K562 (cell line): Measurements from ENCODE around the gene PGM2.

Experiments
- ETV6 ChIP-seq, 3 experiments: fragments of 150-350 bp in 1 of 3; sonication (generic) in 1 of 3; formaldehyde crosslinking in 1 of 3; IDR thresholded peaks; 2 replicates each; pipeline versions ENCODE4 v1.6.1 to v1.8.0; 2014 to 2022; ENCODE audit warnings: borderline replicate concordance in 2 of 3, low read depth in 2 of 3, antibody characterized with exemption in 1 of 3, low read length in 1 of 3, mild to moderate bottlenecking in 1 of 3, missing genetic modification reagents in 1 of 3
- MYC ChIP-seq, 2 experiments: fragments of 250-450 bp in 1 of 2; sonication (Bioruptor Pico) in 1 of 2; IDR thresholded peaks; 2 replicates each; pipeline versions ENCODE4 v1.5.1 to v1.6.1; 2012 to 2021; ENCODE audit warnings: low read depth in 2 of 2, borderline replicate concordance in 1 of 2, improper control_type of control experiment in 1 of 2, low read length in 1 of 2, mild to moderate bottlenecking in 1 of 2, moderate library complexity in 1 of 2
- TARDBP ChIP-seq: fragments of 450-650 bp; IDR thresholded peaks from 2 replicates; pipeline ENCODE4 v1.6.1; 2016
- TCF7L2 ChIP-seq: fragments of 150-350 bp; IDR thresholded peaks from 2 replicates; pipeline ENCODE4 v1.6.1; 2016; ENCODE audit warnings: low read depth, mild to moderate bottlenecking, low read length, moderate library complexity
- ZBTB26 ChIP-seq: fragments of 450-650 bp; formaldehyde crosslinking; IDR thresholded peaks from 2 replicates; pipeline ENCODE4 v1.4.0; 2022; ENCODE audit warnings: missing genetic modification characterization
- ZEB2 ChIP-seq: fragments of 450-650 bp; IDR thresholded peaks from 2 replicates; pipeline ENCODE4 v1.6.1; 2016
- TF ChIP-seq, protein P1 (sequence below): sonication (generic); formaldehyde crosslinking; IDR thresholded peaks from 2 replicates; pipeline ENCODE4 v1.8.0; 2022; ENCODE audit warnings: mild to moderate bottlenecking, missing genetic modification reagents
- TF ChIP-seq, protein P2 (sequence below), 2 experiments: fragments of 450-650 bp; IDR thresholded peaks; 2 replicates each; pipeline ENCODE4 v1.6.1; 2016
- TF ChIP-seq, protein P3 (sequence below), 3 experiments: IDR thresholded peaks in 2 of 3; conservative IDR thresholded peaks in 1 of 3; 2 replicates each; pipeline ENCODE4 v1.5.1; 2011 to 2012; ENCODE audit warnings: low read length in 3 of 3, mild to moderate bottlenecking in 3 of 3, control low read depth in 2 of 3, improper control_type of control experiment in 1 of 3, inconsistent platforms in 1 of 3, low read depth in 1 of 3, mixed read lengths in 1 of 3, moderate library complexity in 1 of 3; ENCODE audit not compliant: insufficient read depth in 2 of 3

GRCh38 chr4:37818752-37819151 is 7.7 kb upstream of the PGM2 start:
- TF ChIP-seq, protein P1, sequence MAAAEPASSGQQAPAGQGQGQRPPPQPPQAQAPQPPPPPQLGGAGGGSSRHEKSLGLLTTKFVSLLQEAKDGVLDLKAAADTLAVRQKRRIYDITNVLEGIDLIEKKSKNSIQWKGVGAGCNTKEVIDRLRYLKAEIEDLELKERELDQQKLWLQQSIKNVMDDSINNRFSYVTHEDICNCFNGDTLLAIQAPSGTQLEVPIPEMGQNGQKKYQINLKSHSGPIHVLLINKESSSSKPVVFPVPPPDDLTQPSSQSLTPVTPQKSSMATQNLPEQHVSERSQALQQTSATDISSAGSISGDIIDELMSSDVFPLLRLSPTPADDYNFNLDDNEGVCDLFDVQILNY: no peak
- no peak for TF ChIP-seq MYC (IDR thresholded peaks at IDR 0.05; ENCODE audit: low read depth, low read length)
- TF ChIP-seq MYC (CRISPR knock-in tag; IDR thresholded peaks at IDR 0.05; ENCODE audit: borderline replicate concordance, low read depth): no peak
- no peak for TF ChIP-seq ZEB2
- TF ChIP-seq TARDBP: no peak
- no peak for TF ChIP-seq ZBTB26 (CRISPR knock-in tag)
- TF ChIP-seq, protein P2, sequence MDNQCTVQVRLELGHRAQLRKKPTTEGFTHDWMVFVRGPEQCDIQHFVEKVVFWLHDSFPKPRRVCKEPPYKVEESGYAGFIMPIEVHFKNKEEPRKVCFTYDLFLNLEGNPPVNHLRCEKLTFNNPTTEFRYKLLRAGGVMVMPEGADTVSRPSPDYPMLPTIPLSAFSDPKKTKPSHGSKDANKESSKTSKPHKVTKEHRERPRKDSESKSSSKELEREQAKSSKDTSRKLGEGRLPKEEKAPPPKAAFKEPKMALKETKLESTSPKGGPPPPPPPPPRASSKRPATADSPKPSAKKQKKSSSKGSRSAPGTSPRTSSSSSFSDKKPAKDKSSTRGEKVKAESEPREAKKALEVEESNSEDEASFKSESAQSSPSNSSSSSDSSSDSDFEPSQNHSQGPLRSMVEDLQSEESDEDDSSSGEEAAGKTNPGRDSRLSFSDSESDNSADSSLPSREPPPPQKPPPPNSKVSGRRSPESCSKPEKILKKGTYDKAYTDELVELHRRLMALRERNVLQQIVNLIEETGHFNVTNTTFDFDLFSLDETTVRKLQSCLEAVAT (IDR thresholded peaks at IDR 0.05): no peak
- no peak for TF ChIP-seq ETV6 (IDR thresholded peaks at IDR 0.05; ENCODE audit: borderline replicate concordance in 1 of 2, low read depth in 2 of 2, low read length in 1 of 2)
- TF ChIP-seq ETV6 (CRISPR knock-in tag; IDR thresholded peaks at IDR 0.05; ENCODE audit: borderline replicate concordance): no peak
- TF ChIP-seq TCF7L2: no peak
- TF ChIP-seq, protein P3, sequence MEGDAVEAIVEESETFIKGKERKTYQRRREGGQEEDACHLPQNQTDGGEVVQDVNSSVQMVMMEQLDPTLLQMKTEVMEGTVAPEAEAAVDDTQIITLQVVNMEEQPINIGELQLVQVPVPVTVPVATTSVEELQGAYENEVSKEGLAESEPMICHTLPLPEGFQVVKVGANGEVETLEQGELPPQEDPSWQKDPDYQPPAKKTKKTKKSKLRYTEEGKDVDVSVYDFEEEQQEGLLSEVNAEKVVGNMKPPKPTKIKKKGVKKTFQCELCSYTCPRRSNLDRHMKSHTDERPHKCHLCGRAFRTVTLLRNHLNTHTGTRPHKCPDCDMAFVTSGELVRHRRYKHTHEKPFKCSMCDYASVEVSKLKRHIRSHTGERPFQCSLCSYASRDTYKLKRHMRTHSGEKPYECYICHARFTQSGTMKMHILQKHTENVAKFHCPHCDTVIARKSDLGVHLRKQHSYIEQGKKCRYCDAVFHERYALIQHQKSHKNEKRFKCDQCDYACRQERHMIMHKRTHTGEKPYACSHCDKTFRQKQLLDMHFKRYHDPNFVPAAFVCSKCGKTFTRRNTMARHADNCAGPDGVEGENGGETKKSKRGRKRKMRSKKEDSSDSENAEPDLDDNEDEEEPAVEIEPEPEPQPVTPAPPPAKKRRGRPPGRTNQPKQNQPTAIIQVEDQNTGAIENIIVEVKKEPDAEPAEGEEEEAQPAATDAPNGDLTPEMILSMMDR (IDR thresholded peaks at IDR 0.05 in 2 of 3, conservative IDR thresholded peaks at IDR 0.05 in 1 of 3; ENCODE audit: insufficient read depth in 2 of 3, low read depth in 1 of 3, low read length in 3 of 3): no peak
